GM15510 (cell line): ENCODE data around the gene PXDN.

Experiments
- POLR2A ChIP-seq: IDR thresholded peaks from 3 replicates; pipeline ENCODE4 v1.6.1; 2011; ENCODE audit warnings: borderline replicate concordance; ENCODE audit not compliant: insufficient read length; ENCODE audit errors: extremely low read depth

The PXDN gene

DNA sequence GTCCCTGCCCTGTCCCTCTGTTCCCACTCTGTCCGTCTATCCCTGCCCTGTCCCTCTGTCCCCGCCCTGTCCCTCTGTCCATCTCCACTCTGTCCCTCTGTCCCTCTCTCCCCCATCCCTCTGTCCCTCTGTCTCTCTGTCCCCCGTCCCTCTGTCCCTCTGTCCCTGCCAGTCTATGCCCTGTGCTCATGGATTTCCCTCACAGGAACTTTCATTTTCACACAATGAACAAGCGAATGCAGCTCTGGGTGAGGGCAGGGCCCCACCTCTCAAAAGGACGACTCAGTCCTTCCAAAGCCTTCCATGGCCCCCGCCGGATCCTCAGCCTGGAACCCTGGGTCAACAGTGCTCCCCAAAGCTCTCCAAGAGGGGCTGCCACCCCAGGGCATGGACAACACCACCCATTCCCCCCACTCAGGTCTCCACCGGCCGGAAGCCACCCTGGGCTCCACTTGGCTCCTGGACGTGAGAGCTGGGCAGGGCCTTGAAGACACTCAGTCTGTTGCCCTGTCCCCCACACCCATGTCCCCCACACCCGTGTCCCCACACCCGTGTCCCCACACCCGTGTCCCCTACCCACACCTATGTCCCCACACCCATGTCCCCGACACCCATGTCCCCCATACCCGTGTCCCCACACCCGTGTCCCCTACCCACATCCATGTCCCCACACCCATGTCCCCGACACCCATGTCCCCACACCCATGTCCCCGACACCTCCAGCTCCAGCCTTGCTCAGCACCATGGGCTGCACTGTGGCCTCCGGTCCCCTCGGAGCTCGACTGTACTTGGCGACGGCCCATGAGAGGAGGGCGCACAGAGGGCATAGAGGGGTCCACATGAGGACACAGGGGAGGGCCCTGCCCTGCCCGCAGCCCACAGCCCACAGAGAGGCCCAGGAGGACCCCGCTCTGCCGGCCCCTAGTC lies 156.0 kb downstream of the PXDN start:
- TF ChIP-seq POLR2A: no peak

DNA sequence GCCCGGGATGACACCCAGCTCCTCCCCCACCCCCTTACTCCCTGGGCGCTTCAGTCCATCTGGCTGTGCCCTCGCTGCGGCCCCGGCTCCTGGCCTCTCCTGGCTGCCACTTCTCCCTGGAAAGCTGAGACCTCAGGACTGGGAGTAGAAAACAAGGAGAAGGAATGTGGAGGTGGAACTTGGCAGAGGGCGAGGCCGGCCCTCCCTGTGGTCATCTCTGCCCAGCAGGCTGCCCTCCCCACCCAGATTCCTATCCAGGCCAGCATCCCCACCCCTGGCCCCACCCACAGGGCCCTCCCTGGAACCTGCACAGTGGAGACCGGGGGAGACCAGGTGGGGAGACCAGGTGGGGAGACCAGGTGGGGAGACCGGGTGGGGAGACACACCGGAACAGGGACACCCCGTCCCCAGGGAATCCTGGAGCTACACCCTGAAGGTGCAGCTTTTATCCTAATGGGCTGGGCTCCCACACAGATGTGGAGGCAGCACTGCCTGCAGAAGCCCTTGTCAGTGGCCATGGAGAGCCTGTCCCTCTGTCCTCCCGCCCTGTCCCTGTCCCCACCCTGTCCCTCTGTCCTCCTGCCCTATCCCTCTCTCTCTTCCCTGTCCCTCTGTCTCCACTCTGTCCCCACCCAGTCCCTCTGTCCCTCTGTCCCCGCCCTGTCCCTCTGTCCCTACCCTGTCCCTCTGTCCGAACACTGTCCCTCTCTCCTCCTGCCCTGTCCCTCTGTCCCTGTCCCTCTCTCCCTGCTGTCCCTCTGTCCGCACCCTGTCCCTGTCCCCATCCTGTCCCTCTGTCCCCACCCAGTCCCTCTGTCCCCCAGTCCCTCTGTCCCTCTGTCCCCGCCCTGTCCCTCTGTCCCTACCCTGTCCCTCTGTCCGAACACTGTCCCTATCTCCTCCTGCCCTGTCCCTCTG lies 157.1 kb downstream of the PXDN start:
- no peak for TF ChIP-seq POLR2A

DNA sequence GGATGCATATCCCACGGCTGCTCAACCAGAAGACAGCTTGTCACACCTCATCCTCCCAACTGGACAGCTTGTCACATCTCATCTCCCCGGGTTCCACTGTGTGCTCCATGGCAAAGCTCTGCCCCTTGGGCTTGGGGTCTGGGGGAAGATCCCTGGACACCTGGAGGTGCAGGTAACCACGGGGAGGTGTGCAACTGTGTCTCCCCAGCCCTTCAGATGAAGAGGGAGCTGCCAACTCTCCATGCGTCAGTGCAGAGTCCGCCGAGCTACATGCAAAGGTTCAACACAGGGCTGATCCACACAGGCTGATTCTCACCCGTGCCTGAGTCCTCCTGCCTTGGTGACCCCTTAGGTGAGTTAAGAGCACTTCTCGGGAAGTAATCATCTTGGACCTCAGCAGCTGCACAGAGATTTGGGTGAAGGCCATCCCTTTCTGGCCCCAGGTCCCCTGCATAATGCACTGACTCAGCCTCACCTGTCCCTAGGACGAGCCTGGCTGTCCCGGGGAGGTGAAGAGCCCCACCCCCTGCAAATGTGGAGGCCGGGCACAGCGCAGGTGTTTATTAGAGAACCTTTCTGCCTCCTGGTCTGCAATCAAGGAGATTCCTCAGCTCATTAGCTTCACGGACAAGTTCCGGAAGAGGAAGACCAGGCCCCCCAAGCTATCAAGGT lies 157.9 kb downstream of the PXDN start:
- no peak for TF ChIP-seq POLR2A

DNA sequence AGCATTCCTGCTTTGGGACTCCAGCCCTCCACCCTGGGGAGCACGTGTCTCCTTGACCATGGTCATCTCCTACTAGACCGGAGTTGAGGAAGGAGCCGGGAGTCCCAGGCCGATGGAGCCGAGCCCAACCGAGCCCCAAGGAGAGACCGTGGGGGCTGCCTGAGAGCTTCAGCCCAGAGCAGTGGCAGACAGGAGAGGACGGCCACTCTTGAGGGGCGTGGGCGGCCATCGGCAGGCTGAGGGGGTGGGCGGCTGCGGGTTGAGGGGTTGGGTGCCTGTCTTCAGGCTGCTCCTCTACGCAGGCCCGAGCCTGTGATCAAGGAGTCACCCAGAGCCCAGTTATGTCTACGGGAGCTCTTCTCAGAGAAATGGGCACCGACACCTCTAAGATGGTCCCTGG lies 158.7 kb downstream of the PXDN start:
- TF ChIP-seq POLR2A: no peak

DNA sequence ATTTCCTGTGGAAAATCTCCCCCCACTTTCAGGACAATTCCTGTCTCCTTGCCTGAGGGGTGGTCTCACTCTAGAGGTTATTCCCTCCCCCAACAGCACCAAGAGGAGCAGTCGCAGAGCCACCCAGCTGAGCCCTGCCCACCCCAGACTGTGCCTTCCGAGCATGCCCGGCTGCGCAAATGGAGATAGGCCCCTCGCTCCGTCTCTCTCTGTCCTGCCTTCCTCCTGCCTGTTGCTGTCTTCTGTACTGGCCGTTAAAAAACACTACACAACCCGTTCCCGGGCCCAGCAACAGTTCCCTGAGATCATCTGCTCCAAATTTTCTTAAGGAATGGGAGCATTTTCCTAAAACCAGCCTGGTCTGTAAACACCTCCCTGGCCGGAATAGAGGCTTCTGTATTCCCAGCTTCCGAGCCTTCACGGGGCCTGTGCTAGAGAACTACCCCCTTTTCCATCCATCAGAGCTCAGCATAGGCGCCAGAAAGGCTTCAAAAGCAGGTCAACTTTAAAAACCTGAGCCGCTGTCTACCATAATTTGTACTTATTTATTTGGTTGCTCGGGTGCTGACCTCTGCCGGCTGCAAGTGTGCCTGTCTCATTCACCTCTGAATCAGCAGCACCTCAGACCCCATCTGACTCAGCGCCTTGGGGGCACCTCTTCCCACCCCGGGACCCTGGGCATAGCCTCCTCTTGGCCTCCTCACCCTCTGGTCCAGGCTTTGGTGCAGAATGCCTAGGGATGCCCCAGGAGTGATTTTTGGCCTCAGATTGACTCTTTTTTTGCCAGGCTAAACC lies 159.4 kb downstream of the PXDN start:
- TF ChIP-seq POLR2A: no peak

DNA sequence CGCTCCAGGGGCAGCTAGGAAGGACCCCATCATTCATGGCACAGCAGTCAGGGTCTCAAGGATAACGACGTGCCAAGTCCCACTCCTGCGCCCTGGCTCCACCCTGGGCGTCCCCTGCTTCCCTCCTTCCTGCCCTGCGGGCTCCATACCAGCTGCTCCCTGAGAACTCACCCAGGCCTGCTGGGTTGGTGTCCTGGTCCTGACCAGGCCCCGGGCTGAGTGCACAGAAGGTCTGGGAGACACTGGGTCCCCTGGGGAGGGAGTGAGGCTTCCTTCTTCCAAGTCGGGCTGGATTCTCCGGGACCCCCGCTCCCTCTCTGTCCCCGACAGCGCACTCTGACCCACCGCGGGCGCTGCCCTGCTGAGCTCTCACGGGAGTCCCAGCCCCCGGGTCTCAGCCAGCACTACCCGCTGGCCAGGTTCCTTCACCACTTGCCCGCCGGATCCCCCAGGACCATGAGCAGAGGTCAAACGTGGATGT lies 160.2 kb downstream of the PXDN start:
- TF ChIP-seq POLR2A: no peak

DNA sequence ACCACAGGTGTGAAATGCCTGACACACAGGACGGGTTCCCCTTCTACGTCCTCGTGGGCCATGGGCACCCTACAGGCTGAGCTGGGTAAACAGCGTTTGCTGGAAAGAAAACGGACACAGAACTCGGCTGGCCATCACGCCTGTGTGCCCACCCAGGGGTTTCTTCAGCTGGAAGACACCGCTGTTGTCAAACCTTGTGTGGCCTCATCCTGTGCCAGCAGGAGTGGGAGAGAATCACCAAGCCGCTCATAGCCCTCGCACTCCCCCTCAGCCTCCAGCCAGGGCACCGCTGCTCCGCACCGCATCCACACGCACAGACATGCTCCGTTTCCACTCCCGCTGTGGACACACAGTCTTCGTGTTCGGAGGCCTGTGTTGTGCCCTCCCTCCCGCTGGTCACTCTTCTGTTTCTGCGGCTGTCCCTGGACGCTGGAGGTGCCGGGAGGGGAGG lies 161.4 kb downstream of the PXDN start:
- TF ChIP-seq POLR2A: no peak

DNA sequence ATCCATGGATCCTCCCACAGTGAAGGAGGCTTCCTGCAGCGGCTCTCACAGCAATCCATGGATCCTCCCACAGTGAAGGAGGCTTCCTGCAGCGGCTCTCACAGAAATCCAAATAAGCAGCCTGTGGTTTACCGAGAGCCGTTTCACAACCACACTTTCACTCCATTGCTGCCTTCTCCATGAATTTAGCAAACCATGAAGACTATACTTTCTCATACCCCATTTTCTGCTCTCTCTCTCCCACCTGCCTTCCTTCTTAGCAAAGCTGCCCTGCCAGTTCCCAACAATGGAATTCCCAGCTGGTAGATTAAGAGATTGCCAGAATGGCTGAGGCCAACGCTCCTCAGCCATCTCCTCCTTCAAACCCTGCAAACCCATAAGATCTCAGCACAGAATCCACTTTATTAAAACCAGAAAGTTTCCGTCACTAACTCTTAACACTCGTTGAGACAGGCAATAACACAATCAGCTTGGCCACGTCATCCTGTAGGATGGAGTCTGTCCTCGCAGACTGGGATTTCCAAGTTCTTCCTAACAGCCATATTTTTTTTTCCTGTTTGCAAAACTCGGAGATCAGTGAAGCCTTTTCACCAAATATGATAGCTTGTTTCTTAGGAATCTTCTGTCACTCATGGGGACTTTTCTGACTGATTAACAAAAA lies 162.2 kb downstream of the PXDN start:
- no peak for TF ChIP-seq POLR2A
